Measurements from ENCODE around the gene PANK4.

The PANK4 gene

GRCh38 chr1:2530513-2531361, 4.3 kb upstream of the PANK4 start:
- H3K4me3 Mint-ChIP-seq, result no peak overlapping the region
- peaks cover 15% of the 10 kb centered on the region for H3K4me1 Mint-ChIP-seq
- DNase-seq (no peak), ATAC-seq (no peak)
- H3K27me3 Mint-ChIP-seq, result peaks cover 23% of the 10 kb centered on the region
- H3K36me3 Mint-ChIP-seq (ENCODE audit: low read depth), result no peaks in the 10 kb centered on the region
- no peaks in the 10 kb centered on the region for H3K9me3 Mint-ChIP-seq
- no peak overlapping the region for H3K27ac Mint-ChIP-seq

- Mint-ChIP-seq H3K4me1 (peaks cover 21% of the 10 kb centered on the region), H3K4me3 (peak within 1 kb of the TSS; percentile 62), H3K27ac (no peak within 1 kb of the TSS), H3K36me3 (ENCODE audit: low read depth) (no peaks in the 10 kb centered on the region), H3K9me3 (no peaks in the 10 kb centered on the region), H3K27me3 (peaks cover 21% of the 10 kb centered on the region)
- DNase-seq (no peak), ATAC-seq (no peak)
These were observed 3.6 kb upstream of the PANK4 start, which contains the start of gene HES5 for GRCh38 chr1:2529784-2530512. Gene HES5 (minus strand): TSS chr1:2530263. CDS start chr1:2530164, 99 bp downstream.

GRCh38 chr1:2528966-2529783, 2.8 kb upstream of the PANK4 start:
- ATAC-seq, result no peak
- Mint-ChIP-seq H3K36me3 (ENCODE audit: low read depth) (no peaks in the 10 kb centered on the region), H3K9me3 (no peaks in the 10 kb centered on the region), H3K27ac (no peak overlapping the region), H3K4me1 (peaks cover 29% of the 10 kb centered on the region), H3K4me3 (peak overlapping the region; percentile 62), H3K27me3 (peaks cover 20% of the 10 kb centered on the region)
- peak; percentile 60 for DNase-seq

- H3K4me1 Mint-ChIP-seq, result peaks cover 33% of the 10 kb centered on the region
- H3K27ac Mint-ChIP-seq, result no peak overlapping the region
- H3K27me3 Mint-ChIP-seq, result peaks cover 17% of the 10 kb centered on the region
- peak overlapping the region; percentile 62 for H3K4me3 Mint-ChIP-seq
- no peaks in the 10 kb centered on the region for H3K36me3 Mint-ChIP-seq (ENCODE audit: low read depth)
- no peaks in the 10 kb centered on the region for H3K9me3 Mint-ChIP-seq
- DNase-seq (no peak), ATAC-seq (no peak)
These were observed 2.2 kb upstream of the PANK4 start for GRCh38 chr1:2528611-2528965.

GRCh38 chr1:2528016-2528415, 1.6 kb upstream of the PANK4 start:
- H3K27me3 Mint-ChIP-seq, result peaks cover 17% of the 10 kb centered on the region
- peaks cover 38% of the 10 kb centered on the region for H3K4me1 Mint-ChIP-seq
- no peaks in the 10 kb centered on the region for H3K36me3 Mint-ChIP-seq (ENCODE audit: low read depth)
- H3K9me3 Mint-ChIP-seq, result no peaks in the 10 kb centered on the region
- no peak for ATAC-seq
- no peak overlapping the region for H3K4me3 Mint-ChIP-seq
- no peak overlapping the region for H3K27ac Mint-ChIP-seq
- DNase-seq, result no peak

DNA sequence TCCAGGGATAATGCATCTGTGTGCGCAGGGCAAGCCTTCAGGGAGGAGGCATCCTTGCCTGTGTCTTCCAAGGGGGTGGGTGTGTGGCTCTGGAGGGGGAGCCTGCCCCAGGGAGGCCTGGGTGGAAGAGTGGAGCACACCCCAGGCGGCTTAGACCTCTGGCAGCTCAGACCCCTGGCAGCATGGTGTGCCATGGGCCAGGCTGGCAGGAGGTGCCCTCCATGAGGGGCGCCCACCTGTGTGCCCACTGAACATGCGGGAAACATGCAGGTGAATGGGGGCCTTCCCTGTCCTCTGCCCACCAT, 1.1 kb upstream of the PANK4 start:
- no peak overlapping the region for H3K4me3 Mint-ChIP-seq
- no peaks in the 10 kb centered on the region for H3K36me3 Mint-ChIP-seq (ENCODE audit: low read depth)
- peaks cover 43% of the 10 kb centered on the region for H3K4me1 Mint-ChIP-seq
- no peak for DNase-seq
- ATAC-seq, result no peak
- H3K9me3 Mint-ChIP-seq, result no peaks in the 10 kb centered on the region
- peaks cover 17% of the 10 kb centered on the region for H3K27me3 Mint-ChIP-seq
- H3K27ac Mint-ChIP-seq, result no peak overlapping the region

DNA sequence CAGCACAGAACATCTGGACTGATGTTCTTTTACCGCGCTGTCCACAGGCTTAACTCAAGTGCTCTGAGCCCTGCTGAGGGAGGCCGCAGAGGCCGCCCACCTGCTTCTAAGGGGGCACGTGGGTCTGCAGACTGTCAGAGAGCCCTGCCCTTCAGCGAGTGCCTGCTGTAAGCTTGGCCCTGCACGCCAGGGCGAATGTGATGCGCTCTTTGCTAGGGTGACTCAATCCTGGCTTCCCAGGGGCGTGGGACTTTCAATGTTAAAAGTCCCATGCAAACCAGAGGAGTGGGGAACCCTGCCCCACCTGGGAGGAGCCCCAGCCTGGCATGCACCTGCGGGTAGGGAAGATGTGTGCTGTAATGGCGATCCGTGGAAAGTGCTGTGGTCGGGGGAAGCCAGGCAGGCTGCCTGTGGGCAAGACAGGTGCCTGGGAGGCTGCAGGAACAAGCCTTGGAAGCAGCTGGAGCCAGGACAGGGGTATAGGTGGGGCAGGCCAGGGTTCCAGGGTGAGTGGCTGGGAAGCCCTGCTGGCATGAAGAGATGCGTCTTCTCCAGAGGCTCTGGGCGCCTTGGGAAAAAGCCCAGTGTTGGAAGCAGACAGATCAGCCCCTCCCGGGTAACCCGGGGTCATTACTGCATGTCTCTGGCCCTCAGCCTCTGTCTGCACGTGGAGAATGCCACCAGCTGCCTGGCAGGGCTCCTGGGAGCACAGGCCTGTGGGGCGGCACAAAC, 594 bp upstream of the PANK4 start:
- Mint-ChIP-seq H3K36me3 (ENCODE audit: low read depth) (no peaks in the 10 kb centered on the region), H3K27ac (peak overlapping the region; percentile 23), H3K4me3 (peak overlapping the region; percentile 83), H3K4me1 (peaks cover 44% of the 10 kb centered on the region), H3K9me3 (no peaks in the 10 kb centered on the region), H3K27me3 (peaks cover 16% of the 10 kb centered on the region)
- ATAC-seq (peak; percentile 79), DNase-seq (peak; percentile 80)

GRCh38 chr1:2525572-2525919, 850 bp downstream of the PANK4 start:
- peaks cover 4% of the 10 kb centered on the region for H3K27me3 Mint-ChIP-seq
- peaks cover 42% of the 10 kb centered on the region for H3K4me1 Mint-ChIP-seq
- ATAC-seq (no peak), DNase-seq (no peak)
- no peaks in the 10 kb centered on the region for H3K9me3 Mint-ChIP-seq
- peak overlapping the region; percentile 76 for H3K27ac Mint-ChIP-seq
- peak overlapping the region; percentile 83 for H3K4me3 Mint-ChIP-seq
- peaks cover 4% of the 10 kb centered on the region for H3K36me3 Mint-ChIP-seq (ENCODE audit: low read depth)

DNA sequence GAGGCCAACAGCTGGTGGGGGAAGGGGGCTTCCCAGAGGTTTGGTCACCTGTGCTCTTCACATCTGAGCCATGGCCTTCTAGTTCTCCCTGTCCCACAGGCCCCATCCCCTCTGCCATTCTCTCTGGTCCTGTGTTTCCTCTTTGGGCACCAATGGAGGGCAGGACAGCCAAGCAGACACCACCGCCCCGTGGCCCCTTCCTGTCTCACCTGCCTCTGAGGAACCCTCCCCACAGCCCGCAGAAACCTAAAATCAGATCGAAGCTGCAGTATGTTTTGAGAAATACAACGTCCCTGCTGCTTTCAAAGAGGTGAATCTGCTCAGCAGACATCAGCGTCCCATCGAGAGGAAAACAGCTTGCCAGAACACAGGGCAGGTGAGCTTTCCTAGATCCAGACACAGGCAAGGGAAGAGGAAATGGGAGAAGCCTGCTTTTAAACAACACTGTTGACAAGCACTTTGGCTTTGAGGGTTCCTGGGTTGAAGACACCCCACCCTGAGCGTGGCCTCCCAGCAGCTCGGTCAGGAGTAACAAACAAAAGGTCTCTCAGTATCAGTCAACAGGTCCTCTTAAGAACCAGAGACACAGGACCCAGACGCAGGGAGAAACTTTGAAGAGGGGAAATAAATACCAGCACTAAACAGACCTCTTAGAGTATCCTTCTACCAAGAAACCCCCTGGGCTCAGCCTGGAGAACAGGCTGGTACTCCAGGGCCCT, 2.3 kb downstream of the PANK4 start:
- H3K4me3 Mint-ChIP-seq, result peak overlapping the region; percentile 83
- H3K4me1 Mint-ChIP-seq, result peaks cover 41% of the 10 kb centered on the region
- H3K9me3 Mint-ChIP-seq, result no peaks in the 10 kb centered on the region
- DNase-seq (no peak), ATAC-seq (no peak)
- peaks cover 4% of the 10 kb centered on the region for H3K36me3 Mint-ChIP-seq (ENCODE audit: low read depth)
- H3K27ac Mint-ChIP-seq, result peak overlapping the region; percentile 76
- peaks cover 4% of the 10 kb centered on the region for H3K27me3 Mint-ChIP-seq

DNA sequence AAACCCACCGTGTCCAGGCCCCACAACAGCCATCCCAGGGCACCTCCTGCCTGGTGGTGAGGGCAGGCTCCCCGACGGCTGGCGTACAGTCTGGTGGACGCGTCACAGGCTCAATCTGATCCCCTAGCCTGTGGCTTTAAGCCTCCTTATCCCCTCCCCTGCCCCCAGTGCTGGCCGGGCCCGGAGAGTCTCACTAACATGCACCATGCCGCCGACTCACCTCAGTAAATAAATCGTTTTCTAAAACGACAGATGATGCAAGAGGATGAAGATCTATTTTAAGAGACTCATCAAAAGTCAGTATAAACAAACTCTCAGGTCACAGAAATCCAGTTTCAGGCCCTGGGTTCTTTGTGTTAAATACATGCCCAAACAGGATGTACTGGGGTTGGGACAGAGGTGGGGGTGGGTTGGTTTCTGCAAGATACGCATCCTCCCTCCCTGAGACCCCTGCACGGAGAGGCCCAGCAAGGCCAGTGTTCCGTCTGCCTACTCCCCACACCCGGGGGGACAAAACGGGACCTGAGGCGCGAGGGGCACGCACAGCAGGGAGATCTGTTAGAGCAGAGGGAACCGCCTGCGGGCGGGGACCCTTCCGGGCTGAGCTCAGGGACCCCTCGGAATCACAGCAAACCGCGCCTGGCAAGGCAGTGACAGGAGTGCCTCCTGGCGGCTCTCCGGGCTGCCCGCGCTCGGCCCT, 3.1 kb downstream of the PANK4 start:
- no peaks in the 10 kb centered on the region for H3K27me3 Mint-ChIP-seq
- ATAC-seq (no peak), DNase-seq (peak; percentile 47)
- H3K36me3 Mint-ChIP-seq (ENCODE audit: low read depth), result peaks cover 4% of the 10 kb centered on the region
- H3K4me1 Mint-ChIP-seq, result peaks cover 36% of the 10 kb centered on the region
- H3K27ac Mint-ChIP-seq, result peak overlapping the region; percentile 88
- peak overlapping the region; percentile 83 for H3K4me3 Mint-ChIP-seq
- no peaks in the 10 kb centered on the region for H3K9me3 Mint-ChIP-seq

DNA sequence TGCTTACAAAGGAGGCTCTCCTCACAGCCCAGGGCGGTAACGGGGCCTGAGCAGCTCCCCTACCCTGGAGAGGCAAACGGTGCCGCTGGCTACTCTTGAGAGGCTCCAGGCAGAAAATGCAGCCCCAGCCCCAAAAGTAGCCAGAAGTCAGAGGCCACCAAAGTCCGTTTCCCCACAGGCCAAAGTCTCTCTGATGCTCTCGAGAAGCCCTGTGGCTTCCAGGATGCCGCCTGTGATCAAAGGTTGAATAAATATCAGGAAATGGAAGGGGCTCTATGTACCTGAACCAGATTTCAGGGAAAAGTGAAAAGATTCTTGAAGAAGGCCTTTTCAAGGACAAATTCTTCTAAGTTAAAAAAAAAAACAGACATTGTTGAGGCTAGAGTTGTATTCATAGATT, 4.2 kb downstream of the PANK4 start:
- H3K9me3 Mint-ChIP-seq, result no peaks in the 10 kb centered on the region
- peaks cover 6% of the 10 kb centered on the region for H3K36me3 Mint-ChIP-seq (ENCODE audit: low read depth)
- peaks cover 34% of the 10 kb centered on the region for H3K4me1 Mint-ChIP-seq
- DNase-seq (no peak), ATAC-seq (no peak)
- peak overlapping the region; percentile 88 for H3K27ac Mint-ChIP-seq
- H3K27me3 Mint-ChIP-seq, result no peaks in the 10 kb centered on the region
- H3K4me3 Mint-ChIP-seq, result no peak overlapping the region

GRCh38 chr1:2520806-2521205, 5.6 kb downstream of the PANK4 start:
- no peaks in the 10 kb centered on the region for H3K9me3 Mint-ChIP-seq
- H3K27me3 Mint-ChIP-seq, result no peaks in the 10 kb centered on the region
- no peak overlapping the region for H3K27ac Mint-ChIP-seq
- DNase-seq, result no peak
- H3K36me3 Mint-ChIP-seq (ENCODE audit: low read depth), result peaks cover 6% of the 10 kb centered on the region
- H3K4me1 Mint-ChIP-seq, result peaks cover 29% of the 10 kb centered on the region
- H3K4me3 Mint-ChIP-seq, result no peak overlapping the region
- no peak for ATAC-seq

- H3K4me3 Mint-ChIP-seq, result no peak overlapping the region
- no peak overlapping the region for H3K27ac Mint-ChIP-seq
- H3K36me3 Mint-ChIP-seq (ENCODE audit: low read depth), result peaks cover 6% of the 10 kb centered on the region
- ATAC-seq, result no peak
- peaks cover 25% of the 10 kb centered on the region for H3K4me1 Mint-ChIP-seq
- DNase-seq, result no peak
- H3K9me3 Mint-ChIP-seq, result no peaks in the 10 kb centered on the region
- H3K27me3 Mint-ChIP-seq, result no peaks in the 10 kb centered on the region
These were observed 6.2 kb downstream of the PANK4 start for GRCh38 chr1:2520206-2520605.

Measured in activated naive CD8-positive, alpha-beta T cell treated with anti-CD3 and anti-CD28 coated beads, Interleukin-2, amount 50 U/mL, for 24 hours (primary cell).